ELR (cell line): Measurements from ENCODE around the gene KCNAB2.

ENCODE experiments used
- DNase-seq: peaks from one replicate; pipeline ENCODE4 v3.0.0-alpha.2; 2015; ENCODE audit warnings: low read depth

KCNAB2 gene

DNA sequence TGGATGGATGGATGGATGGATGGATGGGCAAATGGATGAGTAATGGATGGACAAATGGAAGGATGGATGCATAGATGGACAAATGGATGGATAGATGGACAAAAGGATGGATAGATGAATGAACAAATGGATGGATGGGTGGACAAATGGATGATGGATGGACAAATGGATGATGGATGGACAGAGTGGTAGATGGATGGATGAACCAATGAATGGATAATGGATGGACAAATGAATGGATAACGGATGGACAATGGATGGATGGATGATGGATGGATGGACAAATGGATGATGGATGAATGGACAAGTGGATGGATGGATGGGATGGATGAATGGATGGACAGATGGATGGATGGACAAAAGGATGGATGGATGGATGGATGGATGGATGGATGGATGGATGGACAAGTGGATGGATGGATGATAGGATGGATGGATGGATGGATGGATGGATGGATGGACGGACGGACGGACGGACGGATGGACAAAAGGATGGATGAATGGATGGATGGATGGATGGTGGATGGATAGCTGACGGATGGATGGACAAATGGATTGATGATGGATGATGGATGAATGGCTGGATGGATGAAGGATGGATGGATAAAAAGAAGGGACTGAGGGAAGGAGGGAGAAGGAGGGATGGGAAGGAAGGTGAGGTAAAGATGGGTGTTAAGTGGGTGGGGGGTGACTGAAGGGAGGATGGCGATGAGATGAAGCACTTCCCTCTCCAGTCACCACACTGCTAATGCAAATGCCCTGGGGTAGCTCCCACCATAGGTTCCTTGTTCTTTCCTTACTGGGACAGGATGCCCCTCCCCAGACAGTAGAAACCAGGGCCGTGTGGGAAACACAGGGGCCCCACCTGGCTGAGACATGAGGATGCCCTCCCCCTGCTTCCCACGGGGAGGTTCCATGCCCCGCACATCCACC lies 104.6 kb downstream of the KCNAB2 start:
- no peak for DNase-seq
